Measurements from ENCODE around the gene RFPL4A.

RFPL4A gene

GRCh38 chr19:55809381-55810058 is 50.6 kb downstream of the RFPL4A start:
- POLR2A ChIA-PET = no interaction called here
- TF ChIP-seq CTCF (IDR thresholded peaks at IDR 0.05; ENCODE audit: insufficient read depth, low read length, missing control alignments) = no peak
- CTCF ChIA-PET = interaction anchor here (1.2 kb wide), 1 partner anchor 177 kb away, joined by 9 read pairs; no protein-coding TSS in a partner anchor
- H3K4me3 ChIP-seq (ENCODE audit: low read depth, low read length) = no peak overlapping the region
- no peak for DNase-seq (ENCODE audit: low read depth, low spot score)

- no peak for DNase-seq (ENCODE audit: low read depth, low spot score)
- ChIA-PET CTCF (no interaction called here), POLR2A (no interaction called here)
- no peak overlapping the region for H3K4me3 ChIP-seq (ENCODE audit: low read depth, low read length)
- TF ChIP-seq CTCF (IDR thresholded peaks at IDR 0.05; ENCODE audit: insufficient read depth, low read length, missing control alignments) = no peak
Observed at GRCh38 chr19:55811340-55811739, 52.4 kb downstream of the RFPL4A start.

DNA sequence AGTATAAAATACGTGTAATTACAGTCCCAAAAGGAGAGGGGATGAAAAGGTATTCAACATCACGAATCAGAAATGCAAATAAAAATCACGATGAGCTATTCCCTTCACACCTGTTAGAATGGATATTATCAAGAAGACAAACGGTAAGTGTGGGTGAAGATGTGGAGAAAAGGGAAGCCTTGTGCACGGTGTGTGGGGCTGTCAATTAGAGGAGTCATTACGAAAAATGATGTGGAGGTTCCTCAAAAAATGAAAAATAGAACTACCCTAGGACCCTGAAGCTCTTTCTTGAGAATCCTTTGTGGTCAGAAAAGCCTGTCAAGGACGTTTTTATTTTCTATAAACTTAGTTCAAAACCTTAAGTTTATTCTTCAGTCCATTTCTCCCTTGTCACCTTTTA is 53.6 kb downstream of the RFPL4A start:
- TF ChIP-seq CTCF (IDR thresholded peaks at IDR 0.05; ENCODE audit: insufficient read depth, low read length, missing control alignments) = no peak
- H3K4me3 ChIP-seq (ENCODE audit: low read depth, low read length) = no peak overlapping the region
- ChIA-PET POLR2A (no interaction called here), CTCF (no interaction called here)
- no peak for DNase-seq (ENCODE audit: low read depth, low spot score)

Data from AG04449 (cell line).